NCI-H82 (cell line): ENCODE measurements around the gene MESD.
A peak's percentile ranks its signal among the peaks of the same experiment; 100 is the strongest.

ENCODE experiments used
- DNase-seq: peaks from one replicate; lab custom pipeline; 2025; lab: John Stamatoyannopoulos, UW

The MESD gene

GRCh38 chr15:80937718-80938117 is 51.9 kb downstream of the MESD start:
- no peak for DNase-seq

DNA sequence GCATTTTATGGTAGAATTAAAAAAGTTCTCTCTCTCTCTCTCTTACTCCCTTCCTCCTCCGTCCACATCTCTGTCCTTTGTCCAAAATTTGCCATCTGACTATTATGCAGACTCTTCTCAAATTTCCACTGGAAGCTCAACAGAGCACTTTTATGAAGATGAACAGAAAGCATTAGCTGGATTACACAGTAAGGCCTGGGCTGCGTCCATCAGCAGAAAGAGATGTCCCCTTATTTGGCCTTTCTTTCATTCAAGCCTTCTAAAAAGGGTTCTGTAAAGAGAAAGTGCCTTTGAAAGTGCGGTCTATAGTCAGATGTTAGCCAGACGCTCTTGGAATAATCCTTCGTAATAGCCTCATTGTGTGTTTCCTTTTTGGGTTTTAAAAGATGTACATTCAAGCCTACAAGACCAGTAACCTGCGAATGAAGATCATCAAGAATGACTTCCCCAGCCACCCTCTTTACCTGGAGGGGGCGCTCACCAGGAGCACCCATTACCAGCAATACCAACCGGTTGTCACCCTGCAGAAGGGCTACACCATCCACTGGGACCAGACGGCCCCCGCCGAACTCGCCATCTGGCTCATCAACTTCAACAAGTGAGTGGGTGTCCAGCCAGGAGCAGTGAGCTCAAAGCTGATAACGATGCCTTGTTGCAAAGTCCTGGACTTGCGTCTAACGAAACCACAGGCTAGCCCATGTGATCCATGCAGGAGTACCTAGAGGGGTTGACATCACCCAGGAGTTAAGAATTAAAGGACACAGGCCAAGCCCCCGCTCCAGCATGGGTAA is 53.1 kb downstream of the MESD start:
- no peak for DNase-seq

- DNase-seq = no peak
These were observed 54.8 kb downstream of the MESD start for GRCh38 chr15:80934761-80935221.

GRCh38 chr15:80932989-80933388 is 56.6 kb downstream of the MESD start:
- DNase-seq = no peak

DNA sequence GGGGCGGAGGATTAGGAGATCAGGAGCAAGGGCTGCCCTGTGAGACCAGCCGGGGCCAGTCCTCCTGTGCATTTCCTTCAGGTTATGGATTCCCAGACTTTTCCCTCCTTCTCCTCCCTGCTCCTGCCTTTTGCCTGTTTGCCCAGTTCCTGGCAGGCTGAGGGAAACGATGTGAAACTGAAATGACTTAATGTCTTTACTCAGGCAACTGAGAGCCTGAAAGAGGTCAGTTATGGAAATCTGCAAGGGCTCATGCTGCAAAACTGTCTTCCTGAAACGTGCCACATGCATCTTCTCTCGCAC is 57.2 kb downstream of the MESD start:
- DNase-seq = peak; percentile 12

DNA sequence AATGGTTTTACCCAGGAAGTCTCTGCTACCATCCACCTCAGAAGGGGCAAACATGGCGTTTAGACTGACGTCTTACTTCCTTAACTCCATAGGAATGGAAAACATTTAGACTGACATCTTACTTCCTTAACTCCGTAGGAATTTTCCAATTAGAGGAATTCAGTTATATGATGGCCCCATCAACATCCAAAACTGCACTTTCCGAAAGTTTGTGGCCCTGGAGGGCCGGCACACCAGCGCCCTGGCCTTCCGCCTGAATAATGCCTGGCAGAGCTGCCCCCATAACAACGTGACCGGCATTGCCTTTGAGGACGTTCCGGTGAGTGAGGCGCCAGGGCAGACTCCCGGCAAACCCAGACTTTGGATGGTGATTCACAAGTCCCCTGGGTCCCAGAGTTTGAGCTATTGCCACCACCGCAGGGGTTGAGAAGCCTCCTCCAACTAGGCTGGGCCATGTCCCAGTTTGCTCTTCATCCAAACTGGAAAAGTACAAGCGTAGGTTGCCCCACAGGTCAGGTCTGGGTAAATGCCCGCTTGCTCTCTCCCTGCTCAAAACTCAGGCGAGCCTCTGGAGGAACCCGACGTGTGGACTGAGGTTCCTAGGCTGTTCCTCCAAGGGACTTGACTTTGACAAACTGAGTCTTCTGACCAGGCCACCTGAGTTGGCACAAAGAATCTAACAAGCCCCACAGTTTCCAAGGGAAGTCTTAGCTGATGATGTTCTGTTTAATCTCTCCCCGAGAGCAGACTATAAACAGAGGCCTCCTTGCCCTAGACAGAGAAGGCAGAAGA is 57.7 kb downstream of the MESD start:
- no peak for DNase-seq

DNA sequence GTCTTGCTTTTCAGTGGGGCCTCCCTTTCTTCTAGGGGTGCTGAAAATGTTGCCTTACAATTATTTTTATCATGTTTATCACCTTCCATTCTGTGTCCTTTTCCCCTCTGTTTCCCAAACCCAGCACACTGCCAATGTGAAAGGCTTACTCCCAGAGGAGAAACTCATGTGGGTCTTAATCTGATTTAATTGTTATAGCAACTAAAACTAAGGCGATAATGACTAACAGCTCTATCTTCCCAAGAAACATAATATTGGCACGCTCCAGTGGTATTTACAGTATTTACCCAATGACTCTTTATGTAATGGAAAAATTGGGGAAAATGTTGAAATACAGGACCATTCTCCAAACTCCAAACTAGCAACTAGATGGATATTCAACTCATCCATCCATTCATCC is 58.4 kb downstream of the MESD start:
- DNase-seq = peak; percentile 28

- DNase-seq = no peak
These were observed 59.9 kb downstream of the MESD start for GRCh38 chr15:80929689-80930088.

DNA sequence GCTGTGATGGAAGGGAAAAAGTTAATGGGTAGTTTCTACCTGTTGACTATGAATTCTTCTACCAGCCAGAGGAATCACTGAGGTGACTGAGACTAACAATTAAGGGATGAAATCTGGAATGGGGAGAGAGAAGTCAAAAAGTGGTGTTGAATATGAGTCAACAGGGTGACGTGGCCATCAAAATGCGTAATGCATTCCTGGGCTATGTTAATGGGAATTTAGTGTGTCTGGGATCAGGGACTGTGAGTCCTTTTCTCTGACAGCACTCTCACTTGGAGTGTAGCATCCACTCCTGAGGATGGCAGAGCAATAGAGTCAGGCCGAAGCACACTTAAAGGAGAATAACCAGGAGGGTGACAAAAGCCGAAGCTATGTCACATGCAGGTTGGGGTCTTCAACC is 60.4 kb downstream of the MESD start:
- no peak for DNase-seq

DNA sequence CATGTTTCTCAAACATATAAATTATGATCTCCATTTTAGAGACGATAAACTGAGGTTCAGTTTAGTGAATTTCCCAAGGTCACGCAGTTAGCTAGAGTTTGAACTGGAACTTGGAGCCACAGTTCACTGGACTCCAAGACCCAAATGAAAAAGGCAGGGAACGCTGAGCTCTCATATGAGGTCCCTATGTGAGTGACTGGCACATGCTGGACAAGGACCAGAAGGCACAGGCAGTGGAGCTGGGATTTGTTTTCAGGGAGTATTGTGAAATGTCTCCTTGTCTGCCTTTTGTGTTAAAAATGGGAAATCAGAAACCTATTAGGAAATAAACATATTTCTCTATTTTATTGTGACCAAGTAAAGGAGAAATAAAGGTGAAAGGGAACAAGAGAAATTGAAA is 63.5 kb downstream of the MESD start:
- DNase-seq = no peak

- DNase-seq = no peak
These were observed 64.0 kb downstream of the MESD start for GRCh38 chr15:80925597-80926059.

DNA sequence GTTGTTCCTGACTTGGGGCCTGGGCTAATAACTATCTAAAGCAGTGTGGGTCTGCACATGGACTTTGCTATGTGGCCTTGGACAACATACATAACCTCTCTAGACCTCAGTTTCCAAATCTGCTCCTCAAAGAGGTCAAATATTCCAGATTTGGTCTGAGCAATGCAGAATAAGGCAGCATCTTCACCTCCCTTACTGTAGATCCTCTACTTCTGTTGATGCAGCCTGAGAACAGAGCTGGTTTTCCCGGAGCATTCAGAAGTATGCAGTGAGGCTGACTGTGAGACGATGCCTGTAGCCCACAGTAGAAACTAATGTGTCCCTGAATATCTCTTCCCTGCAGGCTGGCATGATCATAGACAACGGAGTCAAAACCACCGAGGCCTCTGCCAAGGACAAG is 65.3 kb downstream of the MESD start:
- DNase-seq = no peak

DNA sequence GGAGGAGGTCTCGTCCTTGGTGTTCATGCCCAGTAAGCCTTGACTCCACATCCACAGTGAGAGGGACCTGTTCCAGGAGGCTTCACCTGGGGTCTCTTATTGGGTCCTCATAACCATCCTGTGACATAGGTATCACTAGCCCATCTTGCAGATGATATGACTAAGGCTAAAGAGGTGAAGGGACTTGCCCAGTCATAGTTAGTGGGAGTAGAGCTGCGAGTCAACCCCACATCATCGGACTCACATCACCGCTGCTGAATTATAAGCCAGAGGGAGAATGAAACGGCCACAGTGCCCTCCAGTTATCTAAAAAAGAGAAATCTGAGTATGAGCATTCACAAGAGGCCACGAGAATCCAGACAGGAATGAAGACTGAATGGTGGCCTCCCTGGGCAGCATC is 66.0 kb downstream of the MESD start:
- no peak for DNase-seq

GRCh38 chr15:80921736-80922410 is 67.7 kb downstream of the MESD start:
- DNase-seq = no peak

DNA sequence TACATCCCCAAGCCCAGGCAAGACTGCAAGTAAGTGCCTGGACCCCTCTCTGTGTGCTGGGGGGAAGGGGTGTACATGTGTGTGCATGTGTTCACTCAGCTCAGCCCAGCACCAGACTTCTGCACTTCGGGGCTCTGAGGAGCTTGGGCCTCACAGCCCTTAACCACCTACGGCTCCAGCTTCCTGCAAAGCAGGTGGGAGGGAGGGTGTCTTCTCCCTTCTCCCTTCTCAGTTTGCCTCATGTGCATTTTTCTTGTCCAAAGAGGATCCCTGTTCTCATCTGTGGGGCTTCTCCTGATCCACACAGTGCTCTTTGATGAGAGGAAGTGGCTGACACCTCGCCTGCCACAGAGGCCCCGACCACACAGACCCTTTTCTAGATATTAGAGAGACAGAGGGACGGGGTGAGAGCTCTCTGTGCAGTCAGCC is 69.3 kb downstream of the MESD start:
- DNase-seq = no peak

GRCh38 chr15:80918196-80918783 is 71.3 kb downstream of the MESD start:
- DNase-seq = no peak

DNA sequence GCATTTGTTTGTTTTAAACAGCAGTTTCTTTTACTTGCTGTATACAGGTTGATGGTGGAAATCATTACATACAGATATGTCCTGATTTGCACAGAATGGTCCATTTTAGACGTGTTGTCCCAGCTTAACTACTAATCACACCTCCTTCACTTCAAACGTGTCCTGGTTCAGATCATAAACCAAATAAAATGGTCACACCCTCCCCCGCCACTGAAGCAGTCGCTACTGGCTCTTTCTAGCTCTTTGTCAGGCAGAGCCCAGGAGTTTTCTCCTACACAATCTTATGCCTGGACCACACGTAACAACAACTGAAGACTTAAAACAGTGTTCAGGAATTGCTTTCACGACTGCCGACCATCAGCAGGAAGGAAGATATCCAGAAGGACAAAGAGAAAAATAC is 73.6 kb downstream of the MESD start:
- no peak for DNase-seq

DNA sequence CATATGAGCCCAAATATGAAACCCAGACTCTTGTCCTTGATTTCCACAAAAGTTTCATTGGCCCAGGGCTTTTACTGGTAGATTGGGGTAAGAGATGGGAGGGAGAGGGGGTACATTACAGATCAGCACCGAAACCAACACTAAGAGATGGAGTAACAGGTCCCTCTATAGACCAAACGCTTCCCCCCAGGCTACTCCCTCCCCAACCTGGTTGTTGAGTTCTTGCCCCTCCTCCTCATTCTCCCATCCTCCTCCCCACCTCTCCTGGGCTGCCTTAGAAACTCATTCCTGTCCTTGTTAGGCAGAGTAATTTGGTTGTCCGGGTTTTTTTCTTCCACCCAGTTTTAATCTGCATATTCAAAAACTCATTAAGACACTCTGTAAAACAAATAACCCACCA is 74.1 kb downstream of the MESD start:
- peak; percentile 6 for DNase-seq

- DNase-seq = no peak
These were observed 76.1 kb downstream of the MESD start for GRCh38 chr15:80913541-80913940.

GRCh38 chr15:80912673-80913072 is 76.9 kb downstream of the MESD start:
- no peak for DNase-seq

GRCh38 chr15:80911821-80912220 is 77.8 kb downstream of the MESD start:
- no peak for DNase-seq

GRCh38 chr15:80906159-80906766 is 83.4 kb downstream of the MESD start:
- DNase-seq = no peak
